ENCODE results near the gene SYTL1.

Gene SYTL1

DNA sequence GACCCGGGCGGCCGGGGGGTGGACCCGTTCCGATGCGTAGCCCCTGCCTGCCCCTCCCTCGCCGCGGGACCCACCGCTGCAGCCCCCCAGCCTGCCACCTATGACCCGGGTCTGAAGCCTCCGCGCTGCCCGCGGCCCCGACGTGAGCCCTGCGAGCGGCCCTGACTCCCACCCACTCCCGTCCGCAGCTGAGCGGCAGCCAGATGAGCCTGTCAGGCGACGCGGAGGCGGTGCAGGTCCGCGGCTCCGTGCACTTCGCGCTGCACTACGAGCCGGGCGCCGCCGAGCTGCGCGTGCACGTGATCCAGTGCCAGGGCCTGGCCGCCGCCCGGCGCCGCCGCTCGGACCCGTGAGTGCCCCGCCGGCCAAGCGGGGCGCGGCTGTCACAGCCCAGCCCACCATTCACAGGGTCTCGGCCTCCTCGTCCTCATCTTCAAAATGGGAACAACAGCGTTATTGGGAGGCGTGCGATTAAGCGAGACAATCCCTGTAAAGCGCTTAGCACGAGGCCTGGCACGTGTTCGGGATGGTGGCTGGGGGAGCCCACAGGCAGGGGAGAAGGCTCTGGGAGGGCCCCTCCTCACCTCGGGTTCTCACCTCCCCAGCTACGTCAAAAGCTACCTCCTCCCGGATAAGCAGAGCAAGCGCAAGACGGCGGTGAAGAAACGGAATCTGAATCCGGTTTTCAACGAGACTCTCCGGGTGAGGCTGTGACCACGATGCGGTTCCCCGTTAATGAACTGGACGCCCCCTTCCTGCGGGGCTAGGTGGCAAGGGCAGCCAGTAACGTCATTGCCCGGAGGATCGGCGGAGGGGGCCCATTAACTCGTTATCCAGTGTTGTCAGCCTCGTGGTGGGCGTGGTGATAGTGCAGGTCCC lies 8.2 kb downstream of the SYTL1 start:
- no peak for DNase-seq

DNA sequence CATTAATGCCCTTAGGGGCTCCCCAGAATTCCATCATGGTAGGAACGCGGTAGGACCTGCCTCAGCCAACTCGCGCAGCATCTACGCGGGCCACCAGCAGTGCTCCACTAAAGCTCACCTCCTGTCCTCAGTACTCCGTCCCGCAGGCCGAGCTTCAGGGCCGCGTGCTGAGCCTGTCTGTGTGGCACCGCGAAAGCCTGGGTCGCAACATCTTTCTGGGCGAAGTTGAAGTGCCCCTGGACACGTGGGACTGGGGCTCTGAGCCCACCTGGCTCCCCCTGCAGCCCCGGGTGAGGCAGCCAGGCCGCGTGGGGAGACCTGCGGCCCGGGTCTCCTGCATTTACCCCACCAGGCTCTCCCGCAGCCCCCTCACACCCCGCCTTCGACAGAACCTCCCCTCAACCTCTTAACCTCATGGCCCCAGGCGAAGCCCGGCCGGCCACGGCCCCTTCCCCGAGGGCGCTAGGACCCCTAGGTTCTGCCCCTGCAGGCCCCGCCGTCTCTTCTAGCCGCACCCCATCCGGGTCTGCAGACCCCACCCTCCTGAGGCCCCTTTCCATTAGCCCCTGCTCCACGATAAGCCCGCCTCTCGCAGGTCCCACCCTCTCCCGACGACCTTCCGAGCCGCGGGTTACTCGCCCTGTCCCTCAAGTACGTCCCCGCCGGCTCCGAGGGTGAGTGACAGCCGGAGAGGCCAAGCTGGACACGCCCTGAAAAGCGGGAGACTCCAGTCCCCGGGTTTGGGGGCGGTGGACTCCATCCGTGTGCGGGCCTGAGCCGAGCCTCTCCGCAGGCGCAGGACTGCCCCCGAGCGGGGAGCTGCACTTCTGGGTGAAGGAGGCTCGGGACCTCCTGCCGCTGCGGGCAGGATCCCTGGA lies 9.1 kb downstream of the SYTL1 start:
- DNase-seq = no peak

DNA sequence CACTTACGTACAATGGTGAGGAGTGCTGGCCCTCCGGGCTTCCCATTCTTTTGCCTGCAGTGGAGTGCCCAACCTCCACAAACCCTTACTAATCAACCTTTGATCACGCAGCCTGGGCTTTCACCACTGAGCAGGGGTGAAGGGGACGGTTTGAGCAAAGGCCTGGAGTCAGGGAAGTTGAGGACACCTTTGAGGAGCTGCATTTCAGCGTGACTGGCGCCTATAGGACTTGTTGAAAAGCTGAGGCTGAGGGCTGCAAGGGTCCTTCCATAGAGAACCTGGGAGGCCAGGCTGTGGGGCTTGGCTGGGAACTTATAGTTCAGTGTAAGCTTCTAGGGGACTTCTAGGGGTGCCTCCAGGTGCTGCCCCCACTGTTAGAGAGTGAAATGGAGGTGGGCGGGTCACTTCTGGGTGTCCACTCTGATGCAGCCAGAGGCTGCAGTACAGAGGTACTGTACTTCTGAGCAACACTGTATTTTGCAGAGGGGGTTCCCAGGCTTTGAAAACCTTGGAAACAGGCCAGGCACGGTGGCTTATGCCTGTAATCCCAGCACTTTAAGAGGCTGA lies 9.8 kb downstream of the SYTL1 start:
- no peak for DNase-seq

DNA sequence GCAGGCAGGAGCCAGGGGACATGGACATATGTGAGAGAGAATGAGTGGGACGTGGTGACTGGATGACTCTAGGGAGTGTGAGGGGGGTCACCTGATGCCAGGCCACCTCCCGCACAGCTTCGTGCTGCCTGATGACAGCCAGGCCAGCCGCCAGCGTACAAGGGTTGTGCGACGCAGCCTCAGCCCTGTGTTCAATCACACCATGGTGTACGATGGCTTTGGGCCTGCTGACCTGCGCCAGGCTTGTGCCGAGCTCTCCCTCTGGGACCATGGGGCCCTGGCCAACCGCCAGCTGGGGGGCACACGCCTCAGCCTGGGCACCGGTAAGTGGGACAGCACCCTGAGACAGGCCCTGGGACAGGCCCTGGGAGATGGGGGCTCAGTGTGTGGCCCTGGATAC lies 11.3 kb downstream of the SYTL1 start:
- DNase-seq = no peak

DNA sequence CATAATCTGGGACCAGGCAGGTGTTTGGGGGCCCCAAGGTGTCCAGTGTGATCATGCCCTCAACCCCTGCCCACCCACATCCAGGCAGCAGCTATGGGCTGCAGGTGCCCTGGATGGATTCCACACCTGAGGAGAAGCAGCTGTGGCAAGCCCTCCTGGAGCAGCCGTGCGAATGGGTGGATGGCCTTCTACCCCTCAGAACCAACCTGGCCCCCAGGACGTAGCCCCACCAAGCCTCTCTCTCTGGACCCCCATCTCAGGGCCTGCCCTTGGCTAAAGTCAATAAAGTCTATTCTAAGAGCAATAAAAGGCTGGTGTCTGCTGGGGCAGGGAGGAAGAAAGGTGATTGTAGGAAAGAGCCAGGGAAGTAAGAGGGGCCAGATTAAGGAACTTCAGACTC lies 11.8 kb downstream of the SYTL1 start:
- DNase-seq = no peak

DNA sequence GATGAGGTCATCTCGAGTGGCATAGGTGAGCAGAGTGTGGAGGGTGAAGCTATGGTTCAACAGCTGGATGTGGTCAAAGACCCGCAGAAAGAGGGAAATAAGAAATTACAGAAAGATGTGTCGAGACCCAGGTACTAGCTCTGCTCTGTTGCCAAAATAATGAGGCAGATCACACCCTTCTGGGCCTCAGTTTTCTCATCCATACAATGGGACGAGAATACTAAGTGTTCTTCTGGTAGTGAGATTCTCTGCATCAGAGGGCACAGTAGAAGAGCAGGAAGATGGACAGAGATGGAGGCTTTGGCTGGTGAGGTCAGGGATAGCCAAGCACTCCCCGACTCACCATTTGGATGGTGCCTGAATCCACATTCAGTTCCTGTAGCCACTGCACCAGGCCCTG lies 13.9 kb downstream of the SYTL1 start:
- no peak for DNase-seq

DNA sequence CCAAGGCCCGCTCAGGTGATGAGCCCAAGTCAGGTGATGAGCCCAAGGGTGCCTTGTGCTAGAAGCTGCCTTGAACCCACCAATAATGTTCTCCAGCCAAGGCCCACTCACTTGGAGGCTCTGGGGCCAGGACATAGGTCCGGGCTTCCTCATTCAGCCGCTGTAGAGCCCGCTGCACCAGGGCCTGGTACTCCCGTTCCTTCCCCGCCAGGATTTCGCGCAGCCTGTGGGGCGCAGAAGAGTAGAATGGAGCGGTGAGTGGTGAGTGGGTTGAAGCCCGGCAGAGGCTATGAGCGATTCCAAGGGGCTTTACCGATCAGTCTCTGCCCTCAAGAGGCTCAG lies 14.4 kb downstream of the SYTL1 start:
- no peak for DNase-seq

DNA sequence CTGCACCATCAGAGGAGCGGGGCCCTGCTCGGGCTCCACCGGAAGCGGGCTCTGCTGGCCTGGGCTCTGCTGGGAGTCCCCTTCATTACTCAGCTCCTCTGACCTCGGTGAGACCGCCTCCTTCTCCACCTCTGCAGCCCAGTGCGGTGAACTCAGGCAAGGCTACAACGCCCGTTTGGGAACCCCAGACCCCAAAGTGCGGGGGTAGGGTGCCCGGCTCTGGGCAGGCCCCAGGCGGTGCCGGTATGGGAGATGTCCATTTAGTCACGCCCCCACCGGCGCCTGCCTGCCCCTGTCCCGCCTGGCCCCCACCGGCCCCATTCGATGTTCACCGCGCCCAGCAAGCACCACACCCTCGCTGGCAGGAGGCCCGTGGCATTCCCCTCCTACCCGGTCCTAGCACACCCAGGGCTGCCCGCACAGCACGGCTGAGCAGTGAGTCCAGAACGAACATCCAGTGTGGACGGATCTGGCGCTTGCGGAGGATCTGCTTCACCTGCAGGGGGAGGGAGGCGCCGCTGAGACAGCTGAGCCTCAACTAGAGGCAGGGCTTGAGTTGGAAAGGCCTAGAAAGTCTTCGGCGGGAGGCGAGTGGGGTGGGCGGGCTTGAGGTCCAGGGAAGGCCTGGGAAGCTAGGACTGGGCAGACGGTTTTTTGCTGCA lies 14.9 kb downstream of the SYTL1 start:
- DNase-seq = no peak

DNA sequence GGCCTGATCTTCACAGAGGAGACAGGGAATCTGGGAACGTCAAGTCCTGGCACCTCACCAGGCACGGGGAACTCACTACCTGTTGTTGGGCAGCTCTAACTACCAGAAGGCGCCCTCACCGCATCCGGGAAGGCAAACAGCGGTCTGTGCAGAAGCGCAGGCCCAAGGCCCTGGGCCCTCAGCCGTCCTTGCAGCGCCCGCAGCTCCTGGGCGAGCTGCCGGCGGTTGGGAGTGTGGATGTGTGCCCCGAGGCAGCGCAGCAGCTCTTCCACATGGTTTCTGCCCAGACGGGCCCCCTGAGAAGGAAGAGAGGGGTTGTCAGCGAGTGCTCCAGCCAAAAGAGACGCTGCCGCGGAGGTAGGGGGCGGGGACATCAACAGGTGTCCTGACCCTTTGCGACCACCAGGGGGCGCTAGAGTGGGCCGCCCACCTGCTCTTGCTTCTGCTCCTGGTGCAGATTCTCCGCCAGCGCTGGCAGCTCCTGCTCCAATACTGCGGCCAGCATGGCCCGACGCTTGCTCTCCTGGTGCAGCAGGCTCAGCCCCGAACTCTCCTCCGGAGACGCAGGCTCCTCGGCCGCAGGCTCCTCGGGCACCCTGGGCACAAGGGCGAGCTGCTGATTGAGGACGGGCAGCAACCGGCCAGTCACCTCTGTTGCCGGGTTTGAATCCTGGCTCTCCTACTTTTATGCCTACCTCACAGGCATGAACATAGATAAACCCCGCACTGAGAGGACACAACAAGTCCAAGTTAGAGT lies 15.6 kb downstream of the SYTL1 start:
- peak in 1 of 2 experiments; percentile 23 for DNase-seq

DNA sequence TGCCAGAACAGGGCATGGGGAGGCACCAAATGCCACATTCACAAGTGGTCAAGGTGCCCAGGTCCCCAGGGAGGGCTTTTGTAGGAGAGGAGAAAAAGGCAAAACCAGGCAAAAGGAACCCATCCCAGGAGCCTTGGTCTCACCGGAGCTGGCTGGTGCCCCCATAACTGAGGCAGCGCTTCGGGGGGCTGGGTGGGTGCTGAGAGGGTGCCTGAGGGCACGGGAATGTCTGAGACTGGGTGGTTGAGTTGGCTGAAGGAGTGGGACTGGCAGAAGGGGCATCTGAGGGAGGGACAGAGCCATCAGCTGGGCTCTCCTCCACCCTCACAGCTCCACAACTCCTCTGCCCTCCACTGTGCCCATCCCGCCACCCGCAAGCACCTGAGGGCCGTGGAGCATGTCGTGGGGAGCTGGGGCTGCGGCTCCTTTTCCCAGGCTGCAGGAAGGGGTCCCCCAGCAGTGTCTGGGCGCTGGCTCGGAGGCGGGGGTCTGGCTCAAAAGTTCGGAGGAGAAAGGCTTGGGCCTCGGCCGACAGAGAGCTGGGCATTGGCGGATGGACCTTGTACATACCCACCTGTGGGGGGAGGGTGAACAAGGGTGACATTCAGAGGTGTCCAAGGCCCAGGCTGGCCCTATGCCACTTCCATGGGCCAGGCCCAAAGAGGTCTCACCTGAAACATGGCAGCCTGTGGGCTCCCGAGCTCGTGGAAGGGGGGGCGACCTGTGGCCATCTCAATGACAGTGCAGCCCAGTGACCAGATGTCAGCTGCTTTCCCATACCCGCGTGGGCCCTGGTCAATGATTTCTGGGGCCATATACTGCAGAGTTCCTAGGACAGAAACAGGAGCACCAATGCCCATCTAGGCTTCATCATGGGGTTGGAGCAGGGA lies 16.5 kb downstream of the SYTL1 start:
- no peak for DNase-seq

DNA sequence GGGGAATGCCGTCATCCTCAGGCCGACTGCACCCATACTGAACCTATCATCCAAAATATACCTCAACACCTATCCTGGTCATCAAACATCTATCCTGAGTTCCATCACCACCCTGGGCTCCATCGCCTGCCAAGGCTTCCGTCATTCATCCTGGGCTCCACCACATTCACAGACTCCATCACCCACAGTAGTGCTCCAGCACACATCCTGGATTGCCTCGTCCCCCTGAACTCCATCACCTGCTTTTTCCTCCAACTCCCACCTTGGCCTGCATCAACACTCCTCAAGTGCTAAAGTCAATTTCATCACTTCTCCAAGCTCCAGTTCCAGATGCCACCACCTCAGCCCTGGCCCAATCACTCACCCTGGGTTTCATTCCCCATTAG lies 17.1 kb downstream of the SYTL1 start:
- no peak for DNase-seq

DNA sequence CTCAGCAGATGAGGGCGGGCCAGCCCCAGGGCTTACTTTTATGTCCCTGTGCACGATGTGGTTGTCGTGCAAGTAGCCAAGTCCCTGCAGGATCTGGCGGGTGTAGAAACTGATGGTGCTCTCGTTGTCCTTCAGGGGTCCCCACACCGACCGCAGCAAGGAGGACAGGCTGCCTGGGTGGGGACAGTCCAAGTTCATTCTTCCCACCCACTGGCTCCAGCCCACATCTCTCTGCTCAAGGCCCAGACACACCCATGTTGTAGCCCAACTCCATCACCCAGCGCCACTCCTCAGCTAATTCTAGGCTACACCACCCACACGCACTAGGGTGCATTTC lies 18.0 kb downstream of the SYTL1 start:
- no peak for DNase-seq

DNA sequence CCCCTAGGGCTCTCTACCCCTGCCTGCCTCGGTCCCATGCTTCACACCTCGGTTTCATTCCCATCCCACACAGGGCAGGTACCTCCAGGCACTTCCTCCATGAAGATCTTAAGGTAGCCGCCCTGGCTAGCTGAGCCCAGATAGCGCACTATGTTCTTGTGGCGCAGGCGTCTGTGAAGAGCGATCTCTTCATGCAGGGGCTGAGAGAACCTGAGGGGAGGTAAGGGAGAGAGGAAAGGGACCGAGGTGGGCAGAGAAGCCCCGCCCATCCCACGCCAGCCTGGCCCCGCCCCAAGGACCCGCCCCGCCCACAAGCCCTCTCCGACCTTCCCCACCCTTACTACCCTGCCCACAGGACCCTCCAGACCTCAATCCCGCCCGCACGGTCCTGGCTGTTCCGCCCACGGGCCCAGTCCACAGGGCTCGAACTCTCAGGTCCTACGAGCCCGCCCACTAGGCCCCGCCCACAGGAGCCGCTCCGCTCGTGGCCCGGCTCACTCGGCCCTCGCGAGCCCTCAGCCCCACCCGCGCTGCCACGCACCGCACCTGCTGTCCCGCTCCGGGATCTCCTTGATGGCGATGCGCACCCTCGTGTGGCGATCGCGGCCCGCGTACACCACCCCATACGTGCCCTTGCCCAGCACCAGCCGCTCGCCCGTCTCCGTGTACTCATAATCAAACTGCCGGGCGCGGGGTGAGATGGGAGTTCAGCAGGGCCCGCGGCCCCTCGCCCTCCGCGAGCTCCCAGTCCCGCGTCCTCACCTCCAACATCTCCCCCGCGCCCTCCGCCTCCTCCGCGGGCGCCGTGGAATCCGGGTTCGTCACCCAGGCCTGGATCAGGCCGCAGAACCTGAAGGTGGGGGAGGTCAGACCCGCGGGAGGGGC lies 18.6 kb downstream of the SYTL1 start:
- no peak for DNase-seq

DNA sequence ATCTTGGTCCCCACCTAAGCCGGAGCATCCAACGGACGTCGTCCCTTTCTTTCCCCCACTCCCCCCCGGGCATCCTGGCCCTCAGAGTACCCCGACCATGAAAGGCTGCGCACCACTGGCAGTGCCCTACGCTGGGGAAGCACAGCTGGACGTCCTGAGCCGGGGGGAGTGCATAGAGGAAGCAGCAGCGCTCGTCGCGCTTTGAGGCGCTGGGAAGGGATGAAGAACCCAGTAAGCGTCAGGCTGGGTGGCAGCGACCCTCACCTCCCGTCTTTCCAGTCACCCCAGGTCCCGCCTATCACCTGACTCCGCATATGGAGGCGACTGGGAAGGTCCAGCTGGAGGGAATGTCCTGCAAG lies 19.2 kb downstream of the SYTL1 start:
- DNase-seq = no peak

DNA sequence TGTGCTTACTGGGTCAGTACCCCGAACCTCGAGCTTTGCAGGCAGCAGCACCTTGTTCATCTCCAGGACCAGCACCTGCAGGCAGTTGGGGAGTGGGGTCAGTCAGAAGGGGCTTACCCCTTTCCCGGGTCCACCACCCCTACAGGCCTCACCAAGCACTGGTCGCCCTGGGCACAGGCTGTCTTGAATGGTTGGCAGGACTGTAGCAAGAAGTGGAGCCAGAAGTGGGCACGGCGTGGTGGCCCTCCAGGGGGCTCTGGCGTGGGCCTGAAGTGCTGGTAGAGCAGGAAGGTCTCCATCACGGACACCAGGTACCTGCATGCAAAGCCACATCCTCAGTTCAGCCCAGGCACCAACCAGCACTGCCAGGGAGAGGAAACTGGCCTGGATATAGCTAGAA lies 19.7 kb downstream of the SYTL1 start:
- no peak for DNase-seq

DNA sequence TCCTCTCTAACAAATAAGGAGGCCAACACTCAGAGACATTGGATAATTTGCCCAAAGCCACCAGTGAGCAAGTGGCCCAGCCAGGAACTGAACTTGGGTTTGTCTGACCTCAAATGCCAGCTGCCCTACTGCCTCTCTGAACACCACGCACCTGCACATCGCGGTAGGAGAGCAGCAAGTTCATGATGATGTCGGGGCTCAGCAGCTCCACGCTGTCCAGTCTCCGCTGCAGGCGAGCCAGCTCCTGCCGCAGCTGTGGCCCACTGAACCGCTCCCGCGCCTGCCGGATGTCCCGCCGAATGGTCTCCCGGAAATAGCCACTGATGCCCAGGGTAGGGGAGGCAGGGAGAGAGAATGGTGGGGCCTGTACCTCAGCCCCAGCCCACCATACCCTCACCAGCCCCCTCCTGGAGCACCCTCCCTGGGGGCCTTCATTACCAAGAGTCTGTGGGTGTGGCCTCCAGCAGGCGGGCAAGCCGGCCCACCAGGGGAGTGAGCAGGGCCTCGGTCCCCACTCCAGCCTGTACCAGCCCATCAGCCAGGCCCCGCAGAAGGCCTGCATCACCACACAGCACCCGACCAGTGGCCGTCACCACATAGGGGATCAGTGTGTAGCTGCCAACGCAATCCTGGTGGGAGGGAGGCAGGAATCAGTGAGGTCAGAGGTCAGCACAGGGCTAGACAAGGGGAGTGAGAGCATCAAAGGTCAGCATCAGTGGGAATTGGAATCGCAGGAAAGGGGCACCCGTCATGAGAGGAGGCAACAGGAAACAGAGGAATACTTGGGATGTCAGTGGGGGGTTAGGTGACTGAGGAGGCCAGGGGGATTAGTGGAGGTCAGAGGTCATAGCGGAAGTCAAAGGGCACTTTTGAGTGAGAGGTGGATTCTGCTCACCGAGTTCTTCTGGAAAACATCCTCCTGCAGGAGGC lies 22.2 kb downstream of the SYTL1 start:
- no peak for DNase-seq

DNA sequence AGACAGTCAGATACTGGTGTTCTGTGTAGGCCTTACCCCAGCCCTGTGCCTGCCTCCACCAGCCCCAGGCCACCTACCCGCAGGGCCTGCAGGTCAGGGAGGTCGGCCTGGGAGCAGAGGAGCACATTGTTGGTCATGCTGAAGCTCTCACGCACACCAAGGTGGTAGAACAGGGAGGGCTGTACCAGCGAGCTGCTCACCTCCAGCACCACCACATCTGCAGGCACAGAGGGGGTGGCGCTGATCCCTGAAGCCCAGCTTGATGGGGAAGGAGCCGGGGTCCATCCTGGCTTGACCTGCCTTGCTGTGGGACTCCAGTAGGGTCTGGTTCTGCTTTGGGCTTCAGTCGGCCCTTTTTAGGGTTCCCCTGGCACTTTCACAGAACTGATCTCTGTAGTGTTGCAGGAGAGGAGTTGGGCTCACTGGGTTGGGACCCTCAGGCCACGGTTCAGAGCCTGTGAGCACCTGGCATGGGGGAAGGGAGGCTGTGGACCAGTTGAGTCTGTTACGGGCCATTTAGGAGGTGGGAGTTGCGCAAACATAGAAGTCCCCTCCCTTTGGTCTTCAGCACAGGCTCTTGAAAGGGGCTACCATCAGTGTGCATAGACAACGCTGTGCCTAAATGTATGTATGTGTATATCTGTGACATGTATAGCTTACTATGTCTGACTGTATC lies 23.0 kb downstream of the SYTL1 start:
- no peak for DNase-seq

DNA sequence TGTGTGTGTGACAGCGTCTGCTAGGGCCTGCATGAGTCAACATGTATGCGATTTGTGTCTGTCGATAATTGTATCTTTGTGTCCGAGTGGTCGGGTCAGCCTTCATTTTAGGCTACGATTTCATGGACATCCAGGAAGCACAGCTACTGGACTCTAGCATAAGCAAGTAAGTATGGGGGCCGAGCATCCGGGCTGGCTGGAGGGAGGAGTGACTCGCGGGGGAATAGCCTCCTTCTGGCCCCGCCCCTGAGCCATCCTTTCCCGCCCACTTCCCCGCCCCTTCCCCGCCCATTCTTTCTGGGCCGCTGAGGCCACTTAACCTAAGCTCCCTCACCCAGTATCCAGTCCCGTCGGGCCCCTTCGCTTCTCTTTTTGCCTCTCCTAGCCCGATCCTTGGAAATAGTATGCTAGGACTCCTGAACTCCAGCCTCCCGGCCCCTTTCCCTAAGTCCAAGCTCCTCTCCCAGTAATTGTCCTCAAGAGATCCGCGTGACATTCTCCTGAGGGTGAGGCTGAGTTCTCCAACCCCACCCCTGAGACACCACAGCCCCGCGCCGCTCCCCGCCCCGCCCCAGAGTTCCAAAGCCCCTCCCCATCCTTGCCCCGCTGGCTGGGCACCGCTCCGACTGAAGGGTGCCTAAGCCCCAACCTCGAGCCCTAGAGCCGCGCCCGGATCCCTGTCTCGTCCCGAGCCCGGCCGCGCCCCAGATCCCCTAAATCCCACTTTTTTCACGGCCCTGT lies 23.7 kb downstream of the SYTL1 start:
- DNase-seq = peak in 1 of 2 experiments; percentile 46

Data from cerebellar nuclear complex (tissue), 1 donor.